MV-4-11 (cell line): ENCODE results near the gene GNB1L.

Experiments
- DNase-seq: peaks from one replicate; lab custom pipeline; 2025; lab: John Stamatoyannopoulos, UW

The GNB1L gene

DNA sequence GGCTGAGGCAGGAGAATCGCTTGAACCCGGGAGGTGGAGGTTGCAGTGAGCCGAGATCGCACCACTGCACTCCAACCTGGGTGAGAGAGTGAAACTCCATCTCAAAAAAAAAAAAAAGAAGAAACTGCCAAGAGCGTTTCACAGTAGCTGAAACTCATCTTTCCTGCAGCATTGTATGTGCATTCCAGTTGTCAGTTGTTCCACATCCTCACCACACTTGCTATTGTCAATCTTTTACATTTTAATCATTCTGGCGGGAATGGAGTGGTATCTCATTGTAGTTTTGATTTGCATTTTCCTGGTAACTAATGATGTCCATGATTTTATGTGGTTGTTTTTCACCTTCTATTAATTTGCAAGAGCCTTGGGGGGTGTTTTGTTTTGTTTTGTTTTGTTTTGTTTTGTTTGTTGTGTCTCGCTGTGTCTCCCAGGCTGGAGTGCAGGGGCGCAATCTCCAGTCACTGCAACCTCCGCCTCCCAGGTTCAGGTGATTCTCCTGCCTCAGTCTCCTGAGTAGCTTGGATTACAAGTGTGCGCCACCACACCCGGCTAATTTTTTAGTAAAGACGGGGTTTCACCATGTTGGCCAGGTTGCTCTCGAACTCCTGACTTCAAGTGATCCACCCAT is 8.1 kb upstream of the GNB1L start:
- DNase-seq, result no peak

DNA sequence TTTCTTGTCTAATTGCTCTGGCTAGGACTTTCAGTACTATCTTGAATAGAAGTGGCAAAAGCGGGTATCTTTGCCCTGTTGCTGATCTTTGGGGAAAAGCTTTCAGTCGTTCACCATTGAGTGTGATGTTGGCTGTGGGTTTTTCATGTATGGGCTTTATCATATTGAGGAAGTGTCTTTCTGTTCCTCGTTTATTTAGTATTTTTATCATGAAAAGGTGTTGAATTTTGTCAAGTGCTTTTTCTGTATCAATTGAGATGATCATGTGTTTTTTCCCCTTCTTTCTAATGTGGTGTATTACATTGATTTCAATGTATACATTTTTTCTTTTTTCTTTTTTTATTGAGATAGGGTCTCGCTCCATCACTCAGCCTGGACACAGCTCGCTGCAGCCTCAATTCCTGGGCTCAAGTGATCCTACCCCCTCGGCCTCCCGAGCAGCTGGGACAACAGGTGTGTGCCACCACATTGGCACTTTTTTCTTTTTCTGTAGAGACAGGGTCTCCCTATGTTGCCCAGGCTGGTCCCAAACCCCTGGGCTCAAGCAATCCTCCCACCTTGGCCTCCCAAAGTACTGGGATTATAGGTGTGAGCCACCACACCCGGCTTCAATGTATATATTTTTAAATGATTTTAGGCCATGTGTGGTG is 5.3 kb upstream of the GNB1L start:
- DNase-seq, result peak; percentile 8

DNA sequence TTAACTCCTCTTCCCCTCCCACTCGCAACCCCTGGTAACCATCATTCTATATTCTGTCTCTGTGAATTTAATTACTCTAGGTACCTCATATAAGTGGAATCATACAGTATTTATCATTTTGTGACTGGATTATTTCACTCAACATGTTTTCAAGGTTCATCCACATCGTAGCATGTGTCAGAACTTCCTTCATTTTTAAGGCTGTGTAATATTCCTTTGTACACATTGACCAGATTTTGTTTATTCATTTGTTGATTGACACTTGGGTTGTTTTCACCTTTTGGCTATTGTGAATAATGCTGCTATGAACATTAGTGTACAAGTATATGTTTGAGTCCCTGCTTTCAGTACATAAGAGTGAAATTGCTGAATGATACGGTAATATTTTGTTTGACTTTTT is 2.7 kb upstream of the GNB1L start:
- no peak for DNase-seq

DNA sequence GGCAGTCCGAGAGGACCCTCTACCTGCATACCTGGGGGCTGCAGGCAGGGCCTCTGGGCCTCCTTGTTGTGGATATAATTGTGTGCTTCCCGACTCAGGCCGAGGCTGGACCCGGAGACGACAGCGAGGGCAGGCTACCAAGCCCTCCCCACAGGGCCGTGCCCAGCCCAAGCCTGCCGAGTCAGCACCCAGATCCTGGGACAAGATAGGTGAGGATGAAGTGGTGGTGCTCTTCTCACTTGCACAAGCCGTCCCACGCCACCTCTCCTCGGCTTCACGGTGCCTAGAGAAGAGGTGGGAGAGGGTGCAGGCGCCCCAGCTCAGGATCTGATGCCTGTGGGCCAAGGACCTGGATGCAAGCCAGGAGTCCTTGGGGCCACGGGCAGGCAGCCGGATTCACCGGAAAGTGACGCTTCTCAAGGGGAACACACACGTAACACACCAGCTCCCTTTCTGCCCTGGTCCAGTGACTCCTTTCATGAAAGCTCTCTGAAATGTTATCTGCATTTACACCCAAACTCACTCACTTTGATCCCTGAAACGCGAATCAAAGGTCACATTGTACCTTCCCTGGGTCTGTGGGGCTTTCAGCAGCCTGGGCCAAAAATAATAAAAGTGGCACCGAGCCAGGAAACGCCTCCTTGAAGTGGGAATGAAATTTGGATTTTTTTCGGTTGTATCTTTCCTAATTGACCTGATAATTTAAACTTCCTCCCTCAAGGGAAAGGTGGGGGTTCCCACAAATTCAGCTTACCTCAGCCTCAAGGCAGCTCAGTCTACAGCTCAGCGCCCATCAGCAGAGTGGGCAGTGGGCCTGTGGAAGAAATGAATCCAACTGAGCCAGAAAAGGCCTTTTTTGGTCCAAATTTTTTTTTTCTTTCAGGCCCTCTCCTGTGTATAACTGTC is 1.1 kb upstream of the GNB1L start:
- peak; percentile 54 for DNase-seq

- no peak for DNase-seq
These were observed 546 bp downstream of the GNB1L start for GRCh38 chr22:19853879-19854777.

DNA sequence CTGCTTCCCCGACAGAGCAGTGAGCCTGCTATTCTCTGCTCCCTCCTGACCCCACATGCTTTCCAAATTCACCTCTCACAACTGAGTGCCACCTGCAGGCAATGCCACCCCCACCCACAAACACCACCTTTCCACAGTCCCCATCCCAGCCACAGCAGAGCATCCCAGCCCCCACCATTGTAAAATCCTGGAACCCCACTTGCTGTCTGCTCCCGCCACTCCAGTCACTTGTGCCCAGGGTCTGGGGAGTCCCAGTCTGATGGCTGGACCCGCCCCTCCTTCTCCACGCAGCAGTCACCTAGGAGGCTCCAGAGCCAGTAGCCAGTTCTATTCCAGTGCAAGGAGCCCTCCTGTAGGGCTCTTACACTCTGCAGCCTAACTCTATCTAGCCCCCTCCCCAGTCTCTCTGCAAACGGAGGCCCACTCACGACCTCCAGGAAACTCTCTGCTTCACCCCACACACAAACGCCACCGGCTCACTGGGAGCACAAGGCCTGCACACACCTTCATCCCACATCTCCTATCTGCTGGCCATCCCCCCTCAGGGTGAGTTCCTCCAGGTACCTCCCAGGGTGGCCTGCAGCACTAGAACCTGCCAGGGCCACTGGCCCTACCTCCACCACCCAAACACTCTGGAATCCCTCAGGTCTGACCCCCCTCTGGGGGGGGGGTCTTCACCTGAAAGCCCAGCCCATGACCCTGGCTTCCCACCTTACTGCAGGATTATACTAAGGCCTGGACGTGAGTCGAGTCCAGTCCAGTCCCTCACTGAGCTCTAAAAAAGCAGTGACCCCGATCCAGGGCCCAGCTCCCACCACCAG is 1.4 kb downstream of the GNB1L start:
- DNase-seq, result no peak

GRCh38 chr22:19852177-19852781 is 2.4 kb downstream of the GNB1L start:
- no peak for DNase-seq

GRCh38 chr22:19851291-19852176 is 3.1 kb downstream of the GNB1L start:
- no peak for DNase-seq

- no peak for DNase-seq
These were observed 3.9 kb downstream of the GNB1L start for GRCh38 chr22:19850763-19851109.

- no peak for DNase-seq
These were observed 4.6 kb downstream of the GNB1L start for GRCh38 chr22:19849835-19850762.

DNA sequence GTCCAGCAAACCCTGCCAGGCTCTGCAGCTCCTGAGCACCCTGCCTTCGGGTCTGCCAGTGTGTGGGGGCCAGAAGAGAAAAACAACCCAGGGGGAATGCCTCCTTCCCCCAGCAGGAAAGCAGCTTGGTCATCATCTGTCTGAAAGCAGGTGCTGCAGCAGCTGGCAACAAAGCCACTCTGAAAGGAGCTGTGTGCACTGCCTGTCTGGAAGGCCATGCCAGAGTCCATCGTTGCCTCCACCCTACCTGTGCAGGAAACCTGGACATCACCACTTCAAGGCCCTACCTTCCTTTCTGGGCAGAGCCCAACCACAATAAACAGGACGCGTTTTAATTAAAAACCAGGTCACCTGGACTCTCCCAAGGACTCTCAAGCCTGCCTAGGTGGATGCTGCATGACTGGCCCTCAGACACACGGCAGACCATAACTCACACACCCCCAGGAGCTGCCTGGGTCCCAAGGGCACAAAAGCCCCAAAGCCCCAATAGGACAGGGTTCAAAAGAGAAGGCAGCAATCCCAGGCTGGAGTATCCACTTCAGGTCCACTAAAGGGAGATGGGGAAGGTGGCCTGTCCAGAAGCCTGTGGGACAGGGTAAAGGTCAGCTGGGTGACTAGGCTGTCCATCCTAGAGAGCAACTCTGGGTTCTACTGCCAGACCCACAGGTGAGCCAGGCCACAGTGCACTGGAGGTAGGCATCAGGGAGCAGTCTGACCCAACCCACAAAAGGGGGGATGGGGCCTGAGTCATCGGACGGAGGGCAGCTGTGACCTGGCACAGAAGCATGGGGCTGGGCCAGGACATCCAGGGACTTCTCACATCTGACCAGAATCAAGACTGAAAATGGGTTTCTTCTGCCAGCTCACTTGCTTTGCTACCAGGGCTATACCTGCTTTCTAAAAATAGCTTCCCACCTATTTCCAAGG is 6.1 kb downstream of the GNB1L start:
- no peak for DNase-seq

GRCh38 chr22:19847345-19847632 is 7.4 kb downstream of the GNB1L start:
- DNase-seq, result no peak

GRCh38 chr22:19846620-19847344 is 7.9 kb downstream of the GNB1L start:
- no peak for DNase-seq

GRCh38 chr22:19845054-19845722 is 9.5 kb downstream of the GNB1L start:
- DNase-seq, result no peak

DNA sequence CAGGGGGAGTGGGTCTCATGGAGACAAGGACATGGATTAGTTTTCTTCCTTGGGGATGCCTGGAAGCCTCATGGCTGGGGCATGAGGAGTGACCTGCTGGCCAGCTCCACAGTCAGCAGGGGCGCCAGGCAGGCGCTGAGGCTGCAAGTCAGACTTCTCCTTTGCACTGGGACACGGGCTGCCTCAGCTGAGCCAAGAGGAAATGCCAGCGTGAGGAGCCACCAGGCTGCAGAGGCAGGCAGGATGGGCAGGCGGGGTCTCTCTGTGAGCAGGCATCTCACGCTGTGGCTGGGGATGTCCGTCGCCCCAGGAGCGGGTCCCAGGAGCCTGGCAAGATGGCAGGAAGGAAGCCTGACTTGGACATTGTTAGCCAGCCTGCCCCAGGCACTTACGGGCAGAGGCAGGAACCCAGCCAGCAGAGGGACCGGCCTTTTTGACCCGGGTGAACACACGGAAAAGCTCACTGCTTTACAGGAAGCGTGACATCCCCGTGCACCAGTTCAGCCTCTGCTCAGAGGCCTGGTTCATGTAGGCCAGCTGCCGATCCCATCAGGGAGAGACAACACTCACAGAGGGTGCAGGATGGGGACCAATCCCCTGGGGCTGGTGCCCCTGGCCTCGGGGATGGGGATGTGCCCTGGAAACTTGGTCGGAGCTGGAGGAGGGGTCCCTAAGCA is 10.2 kb downstream of the GNB1L start:
- peak; percentile 38 for DNase-seq

DNA sequence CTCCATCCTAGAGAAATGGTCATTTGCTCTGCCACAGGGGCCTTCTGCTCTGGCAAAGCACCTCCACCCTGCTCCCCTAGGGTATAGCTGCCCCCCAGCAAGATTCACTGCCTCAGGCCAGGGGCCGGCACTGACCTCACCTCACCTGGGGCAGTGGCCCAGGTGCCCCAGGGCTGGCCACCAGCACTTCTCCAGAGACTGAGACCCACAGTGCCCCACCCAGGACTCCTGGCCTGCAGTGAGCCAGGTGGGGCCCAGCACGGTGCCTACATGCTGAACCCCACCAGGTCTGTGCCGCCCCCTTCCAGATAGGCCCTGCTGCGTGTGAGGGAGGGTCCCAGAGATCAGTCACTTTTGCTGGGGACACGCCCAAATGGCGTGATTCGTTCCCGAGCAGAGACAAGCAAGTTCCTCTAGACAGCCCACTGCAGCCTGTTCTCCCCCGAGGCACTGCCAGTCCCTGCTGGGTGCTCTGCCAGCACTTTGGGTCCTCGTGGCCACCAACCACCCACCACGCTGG is 10.8 kb downstream of the GNB1L start:
- no peak for DNase-seq
